ENCODE data around the gene CGB3. TPM values are rescaled to one million over a fixed set of nuclear protein-coding genes. Genes with fewer than 3 reads are reported as not detected.

Gene CGB3
- total RNA-seq, 4 donors from 2014 or later: not detected

DNA sequence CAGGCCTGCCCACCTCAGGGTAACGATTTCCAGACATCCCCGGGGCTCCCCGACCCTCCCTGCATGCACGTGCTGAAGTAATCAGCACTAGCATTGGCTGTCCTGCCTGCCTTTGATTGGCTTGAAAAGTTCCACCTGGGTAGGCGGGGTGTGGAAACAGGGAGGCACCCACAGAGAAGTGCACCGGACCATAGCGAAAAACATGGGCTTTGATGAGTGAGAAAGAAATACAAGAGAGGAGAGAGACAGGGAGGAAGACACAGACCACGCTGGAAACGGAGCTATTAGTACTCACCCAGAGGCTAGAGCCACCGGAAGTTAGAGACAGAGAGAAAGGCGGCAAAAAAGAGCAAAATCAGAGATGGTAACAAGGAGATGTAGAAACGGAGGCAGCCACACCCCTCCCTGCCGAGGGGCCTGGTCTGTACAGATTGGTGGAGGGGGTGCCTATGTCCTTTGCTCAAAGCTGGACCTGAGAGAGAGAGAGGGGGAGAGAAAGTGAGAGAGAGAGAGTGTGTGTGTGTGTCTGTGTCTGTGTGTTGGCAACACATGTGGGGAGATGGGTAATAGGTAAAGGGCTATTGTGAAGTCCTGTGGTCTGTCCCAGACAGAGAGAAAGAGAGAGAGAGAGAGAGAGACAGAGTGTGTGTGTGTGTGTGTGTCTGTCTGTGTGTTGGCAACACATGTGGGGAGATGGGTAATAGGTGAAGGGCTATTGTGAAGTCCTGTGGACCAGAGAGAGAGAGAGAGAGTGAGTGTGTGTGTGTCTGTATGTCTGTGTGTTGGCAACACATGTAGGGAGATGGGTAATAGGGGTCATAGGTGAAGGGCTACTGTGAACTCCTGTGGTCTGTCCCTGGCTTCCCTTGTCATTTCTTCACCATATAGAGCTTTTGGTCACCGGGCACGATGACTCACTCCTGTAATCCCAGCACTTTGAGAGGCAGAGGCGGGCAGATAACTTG, 2.9 kb downstream of the CGB3 start:
- TF ChIP-seq CTCF (IDR thresholded peaks at IDR 0.05; ENCODE audit: low read depth): no peak

- no peak for TF ChIP-seq CTCF (IDR thresholded peaks at IDR 0.05; ENCODE audit: low read depth)
Measured at GRCh38 chr19:49020342-49020741, 3.8 kb downstream of the CGB3 start.

DNA sequence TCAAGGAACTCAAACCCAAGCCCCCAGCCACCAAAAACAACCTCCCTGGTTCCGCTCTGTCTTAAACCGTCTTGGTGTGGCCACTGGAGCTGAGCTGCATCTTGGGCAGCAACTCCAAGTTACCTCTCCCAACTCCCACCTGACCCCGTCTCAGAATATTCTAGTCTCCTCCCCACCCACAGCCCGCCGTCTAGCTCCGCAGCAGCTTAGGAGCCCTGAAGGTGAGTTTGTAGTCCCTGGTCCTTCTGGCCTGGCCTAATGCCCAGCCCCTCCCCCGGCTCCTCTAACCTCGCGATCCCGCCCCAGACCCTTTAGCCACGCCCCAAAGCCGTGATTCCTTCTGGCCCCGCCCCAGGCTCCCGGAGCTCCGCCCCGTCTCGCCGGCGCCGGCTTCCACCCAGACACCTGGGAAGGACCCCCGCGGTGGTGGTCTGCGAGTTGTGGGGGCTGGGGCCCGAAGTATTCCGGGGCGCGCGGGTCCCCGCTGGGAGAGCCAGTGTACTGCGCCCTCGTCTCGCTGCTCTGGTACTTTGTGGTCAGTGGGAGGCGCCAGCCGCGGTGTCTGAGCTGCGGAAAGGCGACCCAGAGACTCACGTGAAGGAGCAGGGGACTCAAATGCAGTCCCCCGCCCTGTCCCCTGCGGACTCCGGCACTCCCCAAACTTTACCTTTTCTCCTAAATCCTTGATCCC, 4.7 kb downstream of the CGB3 start:
- TF ChIP-seq CTCF (IDR thresholded peaks at IDR 0.05; ENCODE audit: low read depth): no peak

- no peak for TF ChIP-seq CTCF (IDR thresholded peaks at IDR 0.05; ENCODE audit: low read depth)
Measured at GRCh38 chr19:49017666-49018351, 6.3 kb downstream of the CGB3 start.

DNA sequence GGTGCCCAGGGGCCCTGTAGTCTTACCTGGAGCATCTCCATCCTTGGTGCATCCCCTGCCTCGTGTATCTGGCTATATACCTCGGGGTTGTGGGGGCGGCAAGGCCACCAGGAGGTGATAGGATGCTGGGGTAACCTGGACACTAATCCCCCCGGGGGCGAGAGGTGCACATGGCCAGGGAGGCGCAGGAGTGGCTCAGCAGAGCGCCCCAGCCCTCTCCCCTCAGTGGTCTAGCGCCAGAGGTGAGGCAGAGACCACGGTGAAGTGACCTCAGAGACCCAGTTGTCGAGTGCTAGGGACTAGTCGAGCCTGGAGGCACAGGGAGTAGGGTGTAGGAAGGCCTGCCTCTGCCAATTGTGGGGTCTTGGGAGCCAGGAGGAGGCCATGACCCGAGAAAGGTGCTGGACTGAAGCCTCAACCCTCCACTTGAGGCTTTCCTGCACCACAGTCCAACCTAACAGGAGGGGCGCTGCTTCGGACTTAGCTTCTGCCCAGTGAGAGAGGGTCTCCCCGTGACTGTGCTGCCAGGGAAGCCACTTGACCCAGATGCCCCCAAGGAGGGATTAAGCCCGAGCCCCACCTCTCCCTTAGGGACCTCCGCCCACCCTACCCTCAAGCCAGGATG, 7.0 kb downstream of the CGB3 start, which contains the start of gene LHB:
TSS of gene LHB (minus strand) at position 51 of the 625 bp plus-strand sequence. CDS start at position 41, 10 bp downstream.
- TF ChIP-seq CTCF (IDR thresholded peaks at IDR 0.05; ENCODE audit: low read depth): no peak

DNA sequence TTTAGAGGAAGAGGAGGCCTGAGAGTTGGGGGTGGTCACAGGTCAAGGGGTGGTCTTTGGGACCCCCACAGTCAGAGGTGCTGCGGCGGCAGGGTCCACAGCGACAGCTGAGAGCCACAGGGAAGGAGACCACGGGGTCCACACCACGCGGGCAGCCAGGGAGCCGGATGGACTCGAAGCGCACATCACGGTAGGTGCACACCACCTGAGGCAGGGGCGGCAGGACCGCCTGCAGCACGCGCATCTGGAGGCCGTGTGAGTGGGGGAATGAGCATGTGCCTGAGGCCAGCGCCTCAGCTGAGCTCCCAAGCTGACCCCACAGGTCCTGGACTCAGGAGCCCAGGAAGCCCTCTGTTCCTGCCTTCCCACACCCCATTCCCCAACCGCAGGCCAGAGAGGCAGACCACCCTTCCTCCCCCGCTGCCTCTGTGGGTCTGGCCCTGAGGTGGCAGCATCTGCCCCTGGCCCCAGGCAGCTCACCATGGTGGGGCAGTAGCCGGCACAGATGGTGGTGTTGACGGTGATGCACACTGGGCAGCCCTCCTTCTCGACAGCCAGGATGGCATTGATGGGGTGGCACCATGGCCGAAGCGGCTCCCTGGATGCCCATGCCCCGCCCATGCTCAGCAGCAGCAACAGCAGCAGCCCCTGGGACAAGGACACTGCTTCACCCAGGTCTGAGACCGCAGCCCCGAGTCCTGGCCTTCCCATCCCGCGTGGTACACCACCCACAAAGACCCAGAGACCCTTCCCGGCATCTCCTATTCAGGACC, 7.9 kb downstream of the CGB3 start:
- no peak for TF ChIP-seq CTCF (IDR thresholded peaks at IDR 0.05; ENCODE audit: low read depth)
